ENCODE measurements around the gene ABAT.

ABAT gene

GRCh38 chr16:8630255-8630953, 44.0 kb upstream of the ABAT start:
- no peak overlapping the region for H3K4me3 ChIP-seq (ENCODE audit: low read depth, low read length)
- in situ Hi-C loops (cut with HindIII; ENCODE audit: low pct_ligation_motif_present, low sequenced_read_pairs): no loop called here
- DNase-seq: no peak
- peaks cover 57% of the 10 kb centered on the region for H3K36me3 ChIP-seq (replicated peaks)
- no peak for TF ChIP-seq CTCF (IDR thresholded peaks at IDR 0.05; ENCODE audit: low read depth, low read length, missing control alignments)
- H3K27ac ChIP-seq: no peak overlapping the region
- H3K27me3 ChIP-seq (replicated peaks): no peaks in the 10 kb centered on the region

GRCh38 chr16:8631373-8631772, 43.0 kb upstream of the ABAT start:
- in situ Hi-C loops (cut with HindIII; ENCODE audit: low pct_ligation_motif_present, low sequenced_read_pairs): no loop called here
- no peaks in the 10 kb centered on the region for H3K27me3 ChIP-seq (replicated peaks)
- DNase-seq: no peak
- no peak overlapping the region for H3K4me3 ChIP-seq (ENCODE audit: low read depth, low read length)
- H3K36me3 ChIP-seq (replicated peaks): peaks cover 63% of the 10 kb centered on the region
- H3K27ac ChIP-seq: no peak overlapping the region
- no peak for TF ChIP-seq CTCF (IDR thresholded peaks at IDR 0.05; ENCODE audit: low read depth, low read length, missing control alignments)

- Histone ChIP-seq H3K27ac (no peak overlapping the region), H3K27me3 (replicated peaks) (no peaks in the 10 kb centered on the region), H3K36me3 (replicated peaks) (peaks cover 65% of the 10 kb centered on the region), H3K4me3 (ENCODE audit: low read depth, low read length) (no peak overlapping the region)
- in situ Hi-C loops (cut with HindIII; ENCODE audit: low pct_ligation_motif_present, low sequenced_read_pairs): no loop called here
- no peak for TF ChIP-seq CTCF (IDR thresholded peaks at IDR 0.05; ENCODE audit: low read depth, low read length, missing control alignments)
- no peak for DNase-seq
These were observed 42.5 kb upstream of the ABAT start for GRCh38 chr16:8631818-8632465.

- TF ChIP-seq CTCF (IDR thresholded peaks at IDR 0.05; ENCODE audit: low read depth, low read length, missing control alignments): no peak
- Histone ChIP-seq H3K4me3 (ENCODE audit: low read depth, low read length) (no peak overlapping the region), H3K36me3 (replicated peaks) (peaks cover 67% of the 10 kb centered on the region), H3K27ac (no peak overlapping the region), H3K27me3 (replicated peaks) (no peaks in the 10 kb centered on the region)
- DNase-seq: no peak
- in situ Hi-C loops (cut with HindIII; ENCODE audit: low pct_ligation_motif_present, low sequenced_read_pairs): no loop called here
These were observed 41.7 kb upstream of the ABAT start for GRCh38 chr16:8632675-8633182.

GRCh38 chr16:8634991-8635736, 39.3 kb upstream of the ABAT start:
- in situ Hi-C loops (cut with HindIII; ENCODE audit: low pct_ligation_motif_present, low sequenced_read_pairs): no loop called here
- Histone ChIP-seq H3K27ac (no peak overlapping the region), H3K4me3 (ENCODE audit: low read depth, low read length) (no peak overlapping the region), H3K36me3 (replicated peaks) (peaks cover 71% of the 10 kb centered on the region), H3K27me3 (replicated peaks) (no peaks in the 10 kb centered on the region)
- peak; percentile 42 for DNase-seq
- TF ChIP-seq CTCF (IDR thresholded peaks at IDR 0.05; ENCODE audit: low read depth, low read length, missing control alignments): peak; percentile 96
